ENCODE data around the gene FCER1A.

GRCh38 chr1:159318784-159319551 is 16.8 kb downstream of the FCER1A start:
- no peak for TF ChIP-seq EZH2 (IDR thresholded peaks at IDR 0.05; ENCODE audit: borderline replicate concordance, low read depth, low read length, poor library complexity, severe bottlenecking)
- TF ChIP-seq, protein P1, sequence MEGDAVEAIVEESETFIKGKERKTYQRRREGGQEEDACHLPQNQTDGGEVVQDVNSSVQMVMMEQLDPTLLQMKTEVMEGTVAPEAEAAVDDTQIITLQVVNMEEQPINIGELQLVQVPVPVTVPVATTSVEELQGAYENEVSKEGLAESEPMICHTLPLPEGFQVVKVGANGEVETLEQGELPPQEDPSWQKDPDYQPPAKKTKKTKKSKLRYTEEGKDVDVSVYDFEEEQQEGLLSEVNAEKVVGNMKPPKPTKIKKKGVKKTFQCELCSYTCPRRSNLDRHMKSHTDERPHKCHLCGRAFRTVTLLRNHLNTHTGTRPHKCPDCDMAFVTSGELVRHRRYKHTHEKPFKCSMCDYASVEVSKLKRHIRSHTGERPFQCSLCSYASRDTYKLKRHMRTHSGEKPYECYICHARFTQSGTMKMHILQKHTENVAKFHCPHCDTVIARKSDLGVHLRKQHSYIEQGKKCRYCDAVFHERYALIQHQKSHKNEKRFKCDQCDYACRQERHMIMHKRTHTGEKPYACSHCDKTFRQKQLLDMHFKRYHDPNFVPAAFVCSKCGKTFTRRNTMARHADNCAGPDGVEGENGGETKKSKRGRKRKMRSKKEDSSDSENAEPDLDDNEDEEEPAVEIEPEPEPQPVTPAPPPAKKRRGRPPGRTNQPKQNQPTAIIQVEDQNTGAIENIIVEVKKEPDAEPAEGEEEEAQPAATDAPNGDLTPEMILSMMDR (conservative IDR thresholded peaks at IDR 0.05; ENCODE audit: low read depth, low read length), result no peak

Data from A673 (cell line).